Neural progenitor cell (in vitro differentiated cells): ENCODE measurements around the gene ABHD5.

Experiments used
- EZH2 ChIP-seq: fragments of 200-600 bp; sonication (generic); IDR thresholded peaks from 2 replicates; pipeline ENCODE4 v1.6.1; 2017; ENCODE audit warnings: antibody characterized with exemption, mild to moderate bottlenecking, moderate library complexity
- TF ChIP-seq, protein P1 (sequence below): fragments of 200-600 bp; sonication (generic); IDR thresholded peaks from 2 replicates; pipeline ENCODE4 v1.5.1; 2017; ENCODE audit warnings: antibody characterized with exemption, mild to moderate bottlenecking

DNA sequence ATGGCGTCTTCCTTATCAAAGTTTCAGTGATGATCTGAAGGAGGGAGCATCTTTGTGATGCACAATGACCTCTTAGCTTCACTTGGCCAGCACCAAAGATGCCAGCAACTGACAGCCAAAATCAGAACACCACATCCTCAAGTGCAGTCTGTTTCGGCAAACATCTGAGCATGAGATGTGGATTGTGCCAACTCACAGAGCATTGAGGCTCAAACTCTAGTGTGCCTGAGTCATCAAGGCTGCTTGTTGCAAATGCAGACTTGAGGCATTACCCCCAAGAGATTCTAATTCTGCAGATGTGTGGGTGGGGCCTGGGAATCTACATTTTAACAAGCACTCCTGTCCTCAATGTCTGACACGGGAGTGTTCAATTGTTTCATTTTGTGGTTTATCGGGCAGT is 35.8 kb downstream of the ABHD5 start:
- TF ChIP-seq, protein P1, sequence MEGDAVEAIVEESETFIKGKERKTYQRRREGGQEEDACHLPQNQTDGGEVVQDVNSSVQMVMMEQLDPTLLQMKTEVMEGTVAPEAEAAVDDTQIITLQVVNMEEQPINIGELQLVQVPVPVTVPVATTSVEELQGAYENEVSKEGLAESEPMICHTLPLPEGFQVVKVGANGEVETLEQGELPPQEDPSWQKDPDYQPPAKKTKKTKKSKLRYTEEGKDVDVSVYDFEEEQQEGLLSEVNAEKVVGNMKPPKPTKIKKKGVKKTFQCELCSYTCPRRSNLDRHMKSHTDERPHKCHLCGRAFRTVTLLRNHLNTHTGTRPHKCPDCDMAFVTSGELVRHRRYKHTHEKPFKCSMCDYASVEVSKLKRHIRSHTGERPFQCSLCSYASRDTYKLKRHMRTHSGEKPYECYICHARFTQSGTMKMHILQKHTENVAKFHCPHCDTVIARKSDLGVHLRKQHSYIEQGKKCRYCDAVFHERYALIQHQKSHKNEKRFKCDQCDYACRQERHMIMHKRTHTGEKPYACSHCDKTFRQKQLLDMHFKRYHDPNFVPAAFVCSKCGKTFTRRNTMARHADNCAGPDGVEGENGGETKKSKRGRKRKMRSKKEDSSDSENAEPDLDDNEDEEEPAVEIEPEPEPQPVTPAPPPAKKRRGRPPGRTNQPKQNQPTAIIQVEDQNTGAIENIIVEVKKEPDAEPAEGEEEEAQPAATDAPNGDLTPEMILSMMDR = no peak
- TF ChIP-seq EZH2 = no peak
